Liver (tissue), 3 donors: ENCODE results near the gene FUOM.

Source experiments
- EGR1 ChIP-seq, 2 donors: IDR thresholded peaks; 2 replicates each; pipeline ENCODE4 v1.6.1; 2016 to 2018; ENCODE audit warnings: antibody characterized with exemption in 2 of 2, low read depth in 2 of 2
- RAD21 ChIP-seq, 2 donors: IDR thresholded peaks; 2 replicates each; pipeline ENCODE4 v1.6.1; 2016; ENCODE audit warnings: antibody characterized with exemption in 2 of 2, mild to moderate bottlenecking in 2 of 2
- TAF1 ChIP-seq: conservative IDR thresholded peaks from 2 replicates; pipeline ENCODE4 v1.6.1; 2016; ENCODE audit warnings: antibody characterized with exemption, mild to moderate bottlenecking
- YY1 ChIP-seq: IDR thresholded peaks from 2 replicates; pipeline ENCODE4 v1.6.1; 2016; ENCODE audit warnings: antibody characterized with exemption, mild to moderate bottlenecking
- TF ChIP-seq, protein P1 (sequence below): IDR thresholded peaks from 2 replicates; pipeline ENCODE4 v1.6.1; 2016; ENCODE audit warnings: antibody characterized with exemption, mild to moderate bottlenecking
- TF ChIP-seq, protein P2 (sequence below): fragments of 150-350 bp; IDR thresholded peaks from 2 replicates; pipeline ENCODE4 v1.5.1; 2017; ENCODE audit warnings: improper control_type of control experiment, low read depth, low read length; ENCODE audit not compliant: missing input control
- TF ChIP-seq, protein P3 (sequence below): IDR thresholded peaks from 2 replicates; pipeline ENCODE4 v1.6.1; 2016; ENCODE audit warnings: antibody characterized with exemption
- donor health status: healthy.
- donor health status: healthy.

DNA sequence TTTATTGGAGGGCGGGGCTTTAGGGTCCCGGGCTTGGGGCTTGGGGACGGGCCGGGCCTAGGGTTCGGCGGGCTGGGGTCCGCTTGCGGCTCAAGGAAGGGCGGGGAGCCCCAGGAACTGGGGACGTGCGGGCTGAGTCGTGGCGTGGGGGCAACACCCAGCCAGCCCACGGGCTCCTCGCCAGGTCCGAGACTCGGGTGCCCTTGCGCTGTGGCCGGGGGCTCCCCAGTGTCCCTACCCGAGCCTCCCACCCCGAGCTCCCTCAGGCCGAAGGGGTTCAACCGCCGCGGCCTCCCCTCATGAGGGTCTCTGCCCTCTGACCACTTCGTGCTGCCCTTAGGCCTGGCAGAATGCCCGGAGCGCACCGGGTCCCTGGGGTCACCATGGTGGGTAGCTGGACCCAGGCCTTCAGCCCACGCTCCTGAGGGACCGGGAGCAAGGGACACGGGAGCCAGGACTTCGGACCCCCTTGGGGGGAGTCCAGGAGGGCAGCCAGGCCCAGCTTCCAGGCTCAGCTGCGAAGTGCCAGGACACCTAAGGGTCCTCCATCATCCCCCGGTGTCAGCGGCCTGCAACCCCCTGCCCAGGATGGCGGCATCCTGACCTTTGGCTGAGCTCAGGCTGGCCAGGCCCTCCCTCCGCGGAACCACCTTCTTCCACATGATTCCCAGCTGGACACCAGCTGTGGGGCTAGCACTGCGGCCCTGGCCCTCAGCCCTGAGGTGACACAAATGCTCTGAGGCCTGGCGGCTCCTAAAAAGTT, 524 bp upstream of the FUOM start:
- TF ChIP-seq, protein P1, sequence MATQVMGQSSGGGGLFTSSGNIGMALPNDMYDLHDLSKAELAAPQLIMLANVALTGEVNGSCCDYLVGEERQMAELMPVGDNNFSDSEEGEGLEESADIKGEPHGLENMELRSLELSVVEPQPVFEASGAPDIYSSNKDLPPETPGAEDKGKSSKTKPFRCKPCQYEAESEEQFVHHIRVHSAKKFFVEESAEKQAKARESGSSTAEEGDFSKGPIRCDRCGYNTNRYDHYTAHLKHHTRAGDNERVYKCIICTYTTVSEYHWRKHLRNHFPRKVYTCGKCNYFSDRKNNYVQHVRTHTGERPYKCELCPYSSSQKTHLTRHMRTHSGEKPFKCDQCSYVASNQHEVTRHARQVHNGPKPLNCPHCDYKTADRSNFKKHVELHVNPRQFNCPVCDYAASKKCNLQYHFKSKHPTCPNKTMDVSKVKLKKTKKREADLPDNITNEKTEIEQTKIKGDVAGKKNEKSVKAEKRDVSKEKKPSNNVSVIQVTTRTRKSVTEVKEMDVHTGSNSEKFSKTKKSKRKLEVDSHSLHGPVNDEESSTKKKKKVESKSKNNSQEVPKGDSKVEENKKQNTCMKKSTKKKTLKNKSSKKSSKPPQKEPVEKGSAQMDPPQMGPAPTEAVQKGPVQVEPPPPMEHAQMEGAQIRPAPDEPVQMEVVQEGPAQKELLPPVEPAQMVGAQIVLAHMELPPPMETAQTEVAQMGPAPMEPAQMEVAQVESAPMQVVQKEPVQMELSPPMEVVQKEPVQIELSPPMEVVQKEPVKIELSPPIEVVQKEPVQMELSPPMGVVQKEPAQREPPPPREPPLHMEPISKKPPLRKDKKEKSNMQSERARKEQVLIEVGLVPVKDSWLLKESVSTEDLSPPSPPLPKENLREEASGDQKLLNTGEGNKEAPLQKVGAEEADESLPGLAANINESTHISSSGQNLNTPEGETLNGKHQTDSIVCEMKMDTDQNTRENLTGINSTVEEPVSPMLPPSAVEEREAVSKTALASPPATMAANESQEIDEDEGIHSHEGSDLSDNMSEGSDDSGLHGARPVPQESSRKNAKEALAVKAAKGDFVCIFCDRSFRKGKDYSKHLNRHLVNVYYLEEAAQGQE = no peak
- TF ChIP-seq, protein P2, sequence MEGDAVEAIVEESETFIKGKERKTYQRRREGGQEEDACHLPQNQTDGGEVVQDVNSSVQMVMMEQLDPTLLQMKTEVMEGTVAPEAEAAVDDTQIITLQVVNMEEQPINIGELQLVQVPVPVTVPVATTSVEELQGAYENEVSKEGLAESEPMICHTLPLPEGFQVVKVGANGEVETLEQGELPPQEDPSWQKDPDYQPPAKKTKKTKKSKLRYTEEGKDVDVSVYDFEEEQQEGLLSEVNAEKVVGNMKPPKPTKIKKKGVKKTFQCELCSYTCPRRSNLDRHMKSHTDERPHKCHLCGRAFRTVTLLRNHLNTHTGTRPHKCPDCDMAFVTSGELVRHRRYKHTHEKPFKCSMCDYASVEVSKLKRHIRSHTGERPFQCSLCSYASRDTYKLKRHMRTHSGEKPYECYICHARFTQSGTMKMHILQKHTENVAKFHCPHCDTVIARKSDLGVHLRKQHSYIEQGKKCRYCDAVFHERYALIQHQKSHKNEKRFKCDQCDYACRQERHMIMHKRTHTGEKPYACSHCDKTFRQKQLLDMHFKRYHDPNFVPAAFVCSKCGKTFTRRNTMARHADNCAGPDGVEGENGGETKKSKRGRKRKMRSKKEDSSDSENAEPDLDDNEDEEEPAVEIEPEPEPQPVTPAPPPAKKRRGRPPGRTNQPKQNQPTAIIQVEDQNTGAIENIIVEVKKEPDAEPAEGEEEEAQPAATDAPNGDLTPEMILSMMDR = no peak
- TF ChIP-seq RAD21 (IDR thresholded peaks at IDR 0.05) = peak in 1 of 2 donors; percentile 12
- TF ChIP-seq TAF1 = no peak
- TF ChIP-seq, protein P3, sequence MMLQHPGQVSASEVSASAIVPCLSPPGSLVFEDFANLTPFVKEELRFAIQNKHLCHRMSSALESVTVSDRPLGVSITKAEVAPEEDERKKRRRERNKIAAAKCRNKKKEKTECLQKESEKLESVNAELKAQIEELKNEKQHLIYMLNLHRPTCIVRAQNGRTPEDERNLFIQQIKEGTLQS = no peak
- peak; percentile 66 for TF ChIP-seq YY1
- no peak for TF ChIP-seq EGR1 (IDR thresholded peaks at IDR 0.05; ENCODE audit: low read depth in 2 of 2)
